ENCODE measurements around the gene MYLK4. TPM values are rescaled to one million over a fixed set of nuclear protein-coding genes. Genes with fewer than 3 reads are reported as not detected.

Gene MYLK4
- total RNA-seq, 1 donor from 2014 or later = 0.84 TPM

DNA sequence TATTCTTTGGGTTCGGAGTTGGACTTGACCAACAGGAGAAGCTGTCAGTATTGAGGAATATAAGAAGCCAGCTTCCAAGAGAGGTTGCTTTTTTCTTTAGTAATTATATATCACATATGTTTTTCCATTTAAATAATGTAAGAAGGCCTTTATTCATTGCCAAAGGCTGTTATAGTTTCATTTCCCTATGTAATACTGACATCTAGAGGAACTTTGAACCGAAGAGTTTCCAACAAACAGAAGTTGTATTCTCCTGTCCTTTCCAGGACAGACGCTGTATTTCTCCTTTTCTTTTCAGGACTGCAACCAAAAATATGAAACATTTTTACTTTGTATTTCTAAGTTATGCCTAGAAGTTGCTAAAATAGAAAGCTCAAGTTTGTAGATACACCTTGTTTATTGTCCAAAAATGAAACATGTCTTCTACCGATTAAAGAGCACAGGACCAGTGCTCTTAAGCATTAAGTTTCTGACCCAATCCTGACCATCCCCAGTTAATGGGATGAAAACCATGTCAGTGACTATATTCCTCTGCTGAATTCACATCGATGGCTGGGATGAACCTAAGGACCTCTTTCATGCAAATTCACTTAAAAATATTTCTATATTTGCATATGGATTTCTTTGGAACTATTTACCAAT, 55.1 kb downstream of the MYLK4 start:
- ATAC-seq = no peak

DNA sequence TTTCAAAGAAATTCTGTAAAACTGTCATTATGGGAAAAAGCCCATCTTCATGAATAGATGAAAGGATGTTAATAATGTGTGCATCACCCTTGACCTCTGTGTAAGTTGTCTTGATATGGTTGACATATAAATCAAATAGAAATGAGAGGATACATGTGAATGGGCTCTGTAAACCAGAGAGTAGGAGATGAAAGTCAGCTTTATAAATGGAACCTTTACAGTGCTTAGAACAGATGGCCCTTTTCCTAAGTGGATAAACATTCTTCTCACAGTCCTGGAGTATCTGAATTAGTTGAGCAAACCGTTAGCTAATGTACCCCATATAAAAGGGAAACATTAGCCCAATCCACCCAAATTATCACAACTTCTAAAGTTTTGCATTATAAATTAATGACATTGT, 57.5 kb downstream of the MYLK4 start:
- ATAC-seq = no peak

DNA sequence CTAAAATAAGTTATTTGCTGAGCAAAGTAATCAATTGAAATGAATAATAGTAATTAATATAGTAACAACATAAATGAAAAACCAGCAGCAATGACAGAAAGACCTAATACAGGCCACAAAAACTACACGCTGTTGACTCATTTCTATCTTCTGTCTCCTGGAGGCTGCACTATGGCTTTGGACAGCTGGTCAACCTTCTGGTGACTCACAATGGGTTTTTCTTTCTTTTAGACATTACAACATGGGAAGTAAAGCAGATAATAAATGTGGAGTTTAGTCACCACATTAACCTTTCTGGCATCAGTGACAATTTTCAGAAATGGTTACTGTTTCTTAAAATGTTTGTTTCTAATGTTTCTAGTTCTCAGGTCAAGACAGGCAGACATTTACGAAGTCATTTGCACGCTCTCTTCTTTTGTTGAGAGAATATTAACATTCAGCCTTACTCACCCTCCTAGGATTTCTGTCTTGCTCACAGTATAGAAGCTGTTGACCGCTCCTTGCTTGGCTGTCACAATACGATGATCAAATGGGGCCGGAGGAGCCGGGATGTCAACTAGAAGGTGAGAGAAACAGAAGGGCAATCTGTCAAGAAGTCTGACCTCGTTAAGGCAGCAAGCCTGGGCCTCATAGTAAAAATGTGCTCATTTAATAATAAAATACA, 62.2 kb downstream of the MYLK4 start:
- peak; percentile 76 for ATAC-seq

DNA sequence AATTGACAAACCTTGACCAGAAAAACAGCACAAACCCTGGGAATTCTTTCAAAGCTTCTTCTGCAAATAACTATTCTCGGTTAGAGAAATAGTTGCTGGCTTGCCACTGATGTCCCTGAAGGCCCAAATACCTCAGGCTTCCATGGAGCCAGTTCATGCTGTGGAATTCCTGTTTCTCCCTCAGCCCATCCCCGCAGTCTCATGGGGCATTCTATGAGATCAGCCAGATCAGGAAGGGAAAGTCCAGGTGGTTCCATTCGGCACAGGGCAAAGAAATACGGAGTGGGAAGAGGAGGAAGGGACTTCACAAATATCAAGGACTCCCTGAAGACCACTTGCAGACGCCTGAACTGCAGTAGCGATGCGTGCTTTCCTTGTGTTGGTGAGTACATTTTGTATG, 63.3 kb downstream of the MYLK4 start:
- no peak for ATAC-seq

DNA sequence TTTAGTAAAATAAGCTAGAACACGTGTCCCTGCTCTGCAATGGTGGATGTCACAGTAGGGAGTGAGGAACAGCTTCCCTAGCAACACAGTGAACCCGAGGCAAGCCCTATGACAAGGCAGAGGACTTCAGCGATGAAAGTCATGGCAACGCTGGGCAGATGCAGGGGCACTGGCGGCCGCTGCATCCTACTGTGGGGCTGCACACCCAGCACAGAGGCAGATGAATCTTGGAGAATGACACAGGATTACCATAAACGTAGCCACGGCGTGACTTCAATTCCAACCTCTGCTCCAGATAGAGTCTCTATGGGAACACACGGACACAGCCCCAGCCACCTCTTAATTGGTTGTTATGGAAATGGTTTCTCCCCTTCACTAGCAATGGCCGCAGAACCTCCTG, 64.2 kb downstream of the MYLK4 start:
- ATAC-seq = no peak

DNA sequence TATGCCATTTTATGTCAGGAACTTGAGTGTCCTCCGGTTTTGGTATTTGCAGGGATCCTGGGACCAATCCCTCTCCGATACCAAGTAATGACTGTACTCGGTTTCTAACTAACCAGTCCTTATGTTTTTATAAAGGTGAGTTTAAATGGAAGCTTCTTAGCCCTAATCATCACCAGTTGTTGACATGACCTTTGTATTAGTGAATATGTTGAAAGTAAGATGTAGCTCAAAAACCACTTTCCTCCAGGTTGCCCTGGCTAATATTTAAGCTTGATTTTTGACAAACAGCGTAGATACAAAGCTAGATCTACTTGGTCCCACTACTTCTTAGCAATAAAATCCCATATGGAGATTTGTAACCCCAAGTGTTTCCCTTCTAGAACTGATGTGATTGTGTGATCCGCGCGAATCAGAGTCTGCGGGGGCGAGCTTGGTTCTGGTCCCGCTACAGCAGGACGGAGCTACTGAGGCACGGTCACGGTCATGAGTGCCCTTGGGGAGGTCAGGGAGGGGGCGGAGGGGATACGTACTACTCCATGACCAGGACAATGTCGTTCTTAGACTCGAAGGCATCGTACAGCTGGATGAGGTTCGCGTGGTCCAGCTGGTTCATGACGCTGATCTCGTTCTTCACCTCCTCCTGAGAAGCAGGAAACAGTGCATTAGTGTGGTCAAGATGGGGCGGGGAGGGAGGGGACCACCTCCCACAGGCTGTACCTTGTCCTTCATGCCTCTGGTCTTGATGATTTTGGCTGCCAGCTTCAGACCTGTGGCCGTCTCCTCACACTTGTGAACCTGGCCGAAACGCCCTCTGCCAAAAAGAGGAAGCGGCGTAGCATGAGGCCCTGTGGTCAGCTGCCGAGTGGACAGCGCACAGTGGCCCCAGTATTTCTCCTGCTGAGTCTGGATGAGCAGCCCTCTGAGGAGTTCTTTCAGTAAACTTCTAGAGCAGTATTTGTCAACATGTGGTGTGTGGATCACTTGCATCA, 65.7 kb downstream of the MYLK4 start:
- no peak for ATAC-seq

DNA sequence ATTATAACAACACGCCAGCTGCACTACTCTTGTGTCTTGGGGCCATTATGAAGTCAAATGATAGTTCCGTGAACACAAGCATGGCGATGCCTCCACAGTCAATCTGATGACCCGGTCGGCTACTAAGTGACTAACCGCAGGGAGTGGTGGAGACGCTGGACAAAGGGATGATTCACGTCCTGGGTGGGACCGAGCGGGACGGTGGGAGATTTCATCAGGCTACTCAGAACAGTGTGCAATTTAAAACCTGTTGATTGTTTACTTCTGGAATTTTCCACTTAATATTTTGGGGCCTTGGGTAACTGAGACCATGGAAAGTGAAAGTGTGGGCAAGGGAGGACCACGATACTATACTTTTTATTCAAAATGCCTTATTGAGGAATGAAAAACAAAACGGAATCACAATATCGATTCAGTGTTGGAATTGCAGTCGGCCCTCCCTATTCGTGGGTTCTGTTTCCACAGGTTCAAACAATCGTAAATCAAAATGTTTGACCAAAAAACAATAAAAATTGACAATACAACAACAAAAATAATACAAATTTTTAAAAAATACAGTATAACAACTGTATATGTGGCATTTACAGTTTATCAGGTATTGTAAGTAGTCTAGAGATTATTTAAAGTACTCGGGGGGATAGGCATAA, 66.5 kb downstream of the MYLK4 start:
- ATAC-seq = peak; percentile 88

DNA sequence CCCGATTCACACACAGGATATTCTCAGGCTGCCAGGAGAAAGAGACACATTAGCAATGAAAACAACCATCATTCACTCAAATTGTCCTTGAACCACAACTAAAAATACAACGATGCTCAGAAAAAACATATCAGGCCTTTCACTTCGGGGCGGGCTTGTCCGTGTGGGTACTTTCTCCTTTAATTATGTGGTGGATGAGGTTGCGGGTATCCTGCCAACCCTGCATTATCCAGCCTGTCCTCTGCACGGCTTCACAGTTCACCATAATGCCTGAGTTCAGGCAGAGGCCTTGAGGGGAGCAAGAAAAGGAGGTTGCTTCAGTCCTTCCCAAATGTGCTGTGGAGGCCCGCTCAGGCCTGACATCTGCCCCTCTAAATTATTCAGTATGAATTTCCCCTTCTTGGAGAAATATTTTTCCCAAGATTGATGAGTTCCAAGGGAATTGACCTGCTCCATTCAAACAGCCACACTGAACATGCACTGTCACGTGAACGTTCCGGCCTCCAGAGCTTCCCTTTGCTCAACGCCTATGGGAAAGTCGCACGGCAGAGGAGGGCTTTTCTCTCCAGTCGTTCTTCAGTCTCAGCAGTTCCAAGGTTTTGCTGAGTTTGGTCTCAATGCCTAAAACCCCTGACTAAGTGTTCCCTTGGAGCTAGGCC, 70.3 kb downstream of the MYLK4 start:
- no peak for ATAC-seq

DNA sequence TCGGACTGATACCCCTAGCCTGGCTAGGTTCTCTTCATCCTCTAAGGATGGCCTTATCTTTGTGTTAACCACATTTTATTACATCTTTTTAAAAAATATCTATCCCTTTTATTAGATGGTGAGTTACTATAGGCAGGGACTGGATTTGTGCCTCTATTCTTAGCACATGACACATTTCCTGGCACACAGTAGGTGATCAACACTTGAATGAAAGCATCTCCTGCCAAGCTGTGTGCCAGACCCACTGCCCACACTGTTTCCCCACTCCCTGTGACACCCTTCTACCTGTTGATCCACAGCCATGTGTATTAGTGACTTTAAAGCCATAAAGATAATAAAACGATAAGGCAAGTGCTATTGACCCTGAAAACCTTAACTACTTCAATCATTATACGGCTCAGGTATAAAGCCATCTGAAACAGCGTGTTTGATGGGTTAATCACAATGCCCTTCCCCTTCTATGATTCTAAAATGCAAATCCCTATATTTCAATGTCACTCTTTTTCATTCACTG, 73.6 kb downstream of the MYLK4 start:
- ATAC-seq = no peak

DNA sequence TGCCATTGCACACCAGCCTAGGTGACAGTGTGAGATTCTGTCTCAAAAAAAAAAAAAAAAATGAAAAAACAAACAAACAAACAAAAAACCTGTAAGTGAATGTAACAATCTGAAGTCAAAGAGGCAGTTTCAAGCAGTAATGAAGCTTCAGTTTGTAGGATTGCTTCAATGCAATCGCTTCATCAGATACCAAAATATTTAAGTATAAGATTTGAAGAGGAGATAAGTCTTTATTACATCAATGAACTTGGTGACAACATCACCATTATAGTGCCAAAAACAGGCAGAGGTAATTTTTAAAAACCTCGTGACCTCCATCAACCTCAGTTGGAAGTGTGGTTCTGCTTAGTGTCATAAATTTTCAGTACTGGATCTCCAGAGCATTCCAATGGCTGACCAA, 74.7 kb downstream of the MYLK4 start:
- no peak for ATAC-seq

DNA sequence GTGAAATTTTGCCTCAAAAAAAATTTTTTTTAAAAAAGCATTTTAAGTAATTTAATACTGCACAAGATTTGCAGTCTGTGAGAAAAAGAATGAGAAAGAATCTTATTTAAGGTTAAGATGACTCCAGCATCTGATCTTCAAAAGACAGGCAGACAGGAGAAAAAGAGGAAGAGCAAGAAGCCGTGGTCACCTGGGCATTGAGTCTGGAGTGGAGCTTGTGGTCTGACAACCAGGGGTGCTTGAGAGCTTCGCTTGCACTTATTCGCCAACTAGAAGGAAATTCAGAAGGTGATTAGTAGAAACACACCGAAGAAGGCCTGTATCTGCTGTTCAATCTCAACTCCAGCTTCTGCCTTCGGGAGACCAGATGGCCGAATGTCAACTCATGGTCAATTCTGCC, 75.9 kb downstream of the MYLK4 start:
- ATAC-seq = no peak

DNA sequence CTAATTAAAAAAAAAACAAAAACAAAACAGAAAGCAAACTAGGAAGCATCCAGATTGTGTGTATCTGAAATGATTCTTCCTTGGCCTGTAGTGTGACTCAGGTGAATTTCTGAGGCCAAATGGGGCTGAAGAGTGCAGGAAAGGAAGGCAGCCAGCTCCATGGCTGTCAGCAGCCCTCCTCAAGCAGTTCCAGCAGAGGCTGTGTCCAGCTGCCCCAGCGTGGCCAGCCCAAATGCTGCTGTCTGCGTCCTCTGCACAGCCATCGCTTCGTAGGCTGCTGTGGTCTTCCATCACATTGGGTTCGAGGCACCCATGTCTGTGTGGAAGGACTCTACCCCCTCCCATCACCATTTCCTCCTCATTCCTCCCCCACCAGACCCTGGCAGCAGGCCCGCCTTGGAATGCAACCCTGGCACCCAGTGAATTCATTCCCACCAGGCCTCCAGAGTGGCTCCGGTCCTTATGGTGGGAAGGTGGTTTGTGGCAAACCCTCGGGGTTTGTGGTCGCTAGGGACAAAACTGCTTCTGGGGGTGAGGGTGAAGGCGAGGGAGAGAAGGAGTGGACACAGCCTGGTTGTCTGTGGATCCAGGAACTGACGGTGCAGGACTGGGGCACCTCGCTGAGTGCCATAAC, 81.5 kb downstream of the MYLK4 start:
- no peak for ATAC-seq

DNA sequence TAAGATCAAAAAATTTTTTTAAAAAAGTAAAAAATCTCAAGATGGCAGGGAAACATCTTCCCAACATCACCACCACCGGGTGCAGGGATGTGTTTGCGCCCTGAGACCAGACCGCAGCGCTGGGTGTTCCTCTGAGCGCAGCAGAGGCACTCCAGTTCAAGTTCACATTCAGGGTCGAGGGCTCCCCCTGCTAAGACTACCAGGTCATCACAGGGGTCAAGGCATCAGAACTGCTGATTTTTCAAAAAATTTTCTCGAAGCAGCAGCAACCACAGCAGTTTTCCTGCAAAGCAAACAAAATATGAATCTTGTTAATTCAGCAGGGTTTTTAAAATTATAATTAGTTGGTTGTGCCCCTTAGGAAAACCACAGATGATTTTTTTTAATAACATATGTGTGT, 83.1 kb downstream of the MYLK4 start:
- ATAC-seq = no peak

DNA sequence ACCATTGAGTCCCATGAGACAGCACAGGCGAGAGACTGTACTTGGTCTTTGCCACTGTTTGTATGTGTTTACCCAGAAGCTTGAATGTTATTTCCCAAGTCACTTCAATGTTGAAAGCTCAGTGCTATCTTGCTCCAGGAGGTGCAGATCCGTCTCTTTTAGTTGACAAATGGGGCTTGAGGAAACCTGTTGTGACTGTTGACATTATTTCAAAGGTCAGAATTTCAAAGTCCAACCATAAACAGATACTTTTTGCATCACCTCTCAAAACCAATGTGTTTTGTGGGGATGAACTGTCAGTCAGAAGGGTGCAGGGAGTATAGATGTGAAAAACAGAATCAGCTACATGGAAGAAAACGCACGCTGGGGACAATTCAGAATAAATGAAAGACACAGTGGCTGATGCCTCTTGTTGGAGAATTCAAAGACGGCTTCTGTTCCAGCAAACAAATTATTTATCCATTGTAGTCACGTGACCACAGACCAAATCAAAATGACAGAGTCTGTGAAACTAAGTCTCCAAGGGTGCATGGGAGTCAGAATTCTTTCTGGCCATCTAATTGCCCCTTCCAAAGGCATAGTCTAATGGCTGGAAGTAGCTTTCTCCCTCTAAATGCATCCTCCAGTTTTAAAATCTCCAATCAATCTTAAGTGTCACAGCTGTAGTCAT, 83.7 kb downstream of the MYLK4 start:
- no peak for ATAC-seq

DNA sequence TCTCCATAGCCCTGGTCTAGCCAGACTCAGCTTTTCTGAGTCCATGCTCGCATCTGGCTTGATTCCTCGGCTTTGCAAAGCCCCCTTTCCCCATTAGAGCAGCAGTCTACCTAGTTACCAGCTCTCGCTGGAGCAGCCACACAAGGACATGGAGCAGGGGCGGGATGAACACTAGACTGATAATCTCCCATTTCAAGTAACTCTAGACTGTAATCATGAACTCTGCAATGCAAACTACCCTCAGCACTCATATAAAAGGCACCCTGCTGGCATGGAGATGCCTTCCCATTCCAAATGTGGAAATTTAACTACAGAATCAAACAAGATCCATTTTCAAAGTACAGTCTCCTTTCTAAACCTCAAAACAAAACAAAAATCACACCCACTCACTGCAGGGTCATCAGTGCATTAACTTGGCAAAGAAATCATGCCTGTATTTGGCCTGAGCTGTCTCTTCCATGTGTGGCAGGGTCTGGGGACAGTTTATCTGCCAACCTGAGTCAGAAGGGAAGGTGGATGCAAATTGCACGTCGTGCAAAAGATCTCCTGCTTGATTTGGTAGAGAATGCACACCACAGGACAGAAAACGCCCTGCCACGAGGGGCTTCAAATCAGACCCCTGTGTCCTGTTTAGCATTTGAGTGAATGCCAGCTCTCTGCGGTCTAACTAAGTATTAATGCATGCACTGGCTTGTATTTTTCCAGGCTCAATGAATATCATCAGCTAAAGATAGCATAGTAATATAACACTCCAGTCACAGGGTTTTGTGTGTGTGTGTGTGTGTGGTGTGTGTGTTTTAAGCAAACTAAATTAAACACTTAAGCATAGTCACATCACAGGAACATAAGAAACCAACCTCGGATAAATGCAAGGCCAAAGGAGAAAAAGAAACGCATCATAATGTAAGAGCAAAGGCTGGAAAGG, 85.3 kb downstream of the MYLK4 start:
- ATAC-seq = no peak

DNA sequence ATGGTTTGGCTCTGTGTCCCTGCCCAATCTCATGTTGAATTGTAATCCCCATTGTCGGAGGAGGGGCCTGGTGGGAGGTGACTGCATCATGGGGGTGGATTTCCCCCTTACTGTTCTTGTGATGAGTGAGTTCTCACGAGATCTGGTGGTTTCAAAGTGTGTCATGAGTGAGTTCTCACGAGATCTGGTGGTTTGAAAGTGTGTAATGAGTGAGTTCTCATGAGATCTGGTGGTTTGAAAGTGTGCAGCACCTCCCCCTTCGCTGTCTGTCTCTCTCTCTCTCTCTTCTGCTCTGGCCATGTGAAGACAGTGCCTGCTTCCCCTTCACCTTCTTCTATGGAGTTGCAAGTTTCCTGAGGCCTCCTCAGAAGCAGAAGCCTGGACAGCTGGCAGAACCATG, 87.6 kb downstream of the MYLK4 start:
- no peak for ATAC-seq

DNA sequence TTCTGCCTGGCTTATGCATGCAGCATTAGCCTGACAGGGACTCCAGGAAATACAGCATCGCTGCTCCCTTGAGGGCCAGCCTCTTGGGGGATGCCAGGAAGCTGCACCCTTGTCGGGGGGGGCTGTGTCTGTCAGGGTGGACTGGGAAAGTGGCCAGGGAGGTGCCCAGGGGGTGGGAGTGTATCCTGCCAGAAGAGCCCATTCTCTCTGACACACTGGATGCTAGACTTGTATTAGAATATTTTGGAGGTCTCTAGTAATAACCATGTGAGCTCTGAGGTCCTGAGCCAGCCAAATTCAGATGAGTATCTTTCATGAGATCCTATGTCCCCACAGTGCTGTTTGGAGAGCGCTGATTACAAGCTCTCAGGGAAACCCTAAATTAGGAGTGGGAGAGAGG, 89.1 kb downstream of the MYLK4 start:
- ATAC-seq = no peak

DNA sequence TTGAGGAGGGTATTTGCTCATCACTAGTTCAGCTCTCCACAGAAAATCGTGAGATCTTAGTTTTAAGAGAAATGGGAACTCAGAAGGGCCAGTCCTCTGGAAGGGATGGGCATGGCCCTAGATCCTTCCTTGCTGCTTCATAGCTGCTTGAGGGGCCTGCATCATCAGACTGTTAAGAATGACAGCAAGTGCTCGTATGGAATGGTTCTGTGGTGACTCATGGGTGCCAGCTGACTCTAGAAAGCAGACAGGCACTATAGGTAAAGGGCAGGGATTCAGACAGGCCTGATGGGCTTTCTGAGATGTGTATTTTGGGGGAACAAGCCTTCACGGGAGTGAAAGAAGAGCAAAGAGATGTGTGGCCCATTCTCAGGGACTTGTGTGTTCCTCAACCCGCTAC, 90.8 kb downstream of the MYLK4 start:
- peak; percentile 68 for ATAC-seq

DNA sequence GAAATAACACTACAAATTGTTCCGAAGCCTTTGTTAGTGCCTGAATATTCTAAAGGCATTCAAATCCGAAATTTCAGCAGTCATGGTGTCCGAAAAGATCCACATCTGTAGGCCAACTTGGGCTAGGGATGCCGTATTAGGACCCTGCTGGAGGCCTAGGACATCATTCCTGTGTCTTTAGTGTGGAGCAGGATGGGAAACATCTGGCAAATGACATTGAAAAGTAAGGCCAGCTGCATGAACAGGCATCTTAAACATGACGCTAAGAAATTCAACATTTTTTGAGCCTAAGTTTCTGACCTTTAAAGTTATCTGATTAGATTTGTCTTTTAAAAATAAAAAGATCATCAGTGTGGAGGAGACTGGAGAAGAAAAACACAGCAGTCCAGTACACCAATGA, 91.3 kb downstream of the MYLK4 start:
- no peak for ATAC-seq

DNA sequence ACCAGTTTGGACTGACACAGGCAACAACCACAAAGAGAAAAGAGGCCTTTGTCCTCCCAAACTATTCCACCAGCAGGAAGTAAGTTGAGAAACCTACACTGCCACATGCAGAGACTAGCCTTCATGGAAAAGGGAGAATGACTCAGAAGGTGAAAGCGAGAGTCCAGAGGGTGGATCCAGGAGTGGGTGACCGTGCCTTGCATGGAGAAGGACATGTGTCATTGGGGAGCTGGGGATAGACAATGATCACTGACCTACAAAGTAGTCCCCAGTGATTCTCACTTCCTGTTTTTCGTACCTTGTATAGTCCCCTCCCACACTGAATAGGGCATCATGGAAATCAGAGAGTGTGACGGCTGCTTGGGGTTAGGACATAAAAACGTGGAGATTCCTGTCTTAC, 91.9 kb downstream of the MYLK4 start:
- peak; percentile 93 for ATAC-seq

Measured in esophagus mucosa (tissue), 1 donor.